ENCODE results near the gene OR51M1. TPM values are rescaled to one million over a fixed set of nuclear protein-coding genes. Genes with fewer than 3 reads are reported as not detected.

The OR51M1 gene
- total RNA-seq (2021; ENCODE audit: unreplicated experiment) (not detected), Bru-seq, nascent RNA (percentile 7 among the genes with signal in this experiment), BruChase-seq, experiment 1, labeled RNA remaining after a 6-hour chase (not detected), BruChase-seq, experiment 2, labeled RNA remaining after a 2-hour chase (percentile 11 among the genes with signal in this experiment)
- polyA plus RNA-seq (2012): 0.09 and 0.27 TPM in 2 replicates
- long read RNA-seq: 0 reads

- CTCF ChIA-PET: no interaction called here
These were observed at the start of gene OR51M1 for GRCh38 chr11:5383576-5383975. Gene OR51M1 (plus strand): TSS chr11:5383812. CDS start chr11:5389399, 5,587 bp downstream.

More at GRCh38 chr11:5383576-5383975, at the start of gene OR51M1:
- no peaks in the 10 kb centered on the region for H3K27me3 ChIP-seq (ENCODE audit: insufficient read depth, low read length)
- H4K20me1 ChIP-seq (ENCODE audit: insufficient read depth): peaks cover 54% of the 10 kb centered on the region; the same call in 1 of the 2 replicates
- ATAC-seq: no peak
- H3K36me3 ChIP-seq (ENCODE audit: control insufficient read depth in 1 of 2, insufficient read depth in 2 of 2, low read length in 2 of 2): peaks cover 8 to 66% of the 10 kb centered on the region in 2 experiments; a peak in 3 of 4 replicates
- H3K4me3 ChIP-seq (replicated peaks in 1 of 2; ENCODE audit: low read depth in 1 of 2, low read length in 2 of 2): no peak within 1 kb of the TSS
- peak within 1 kb of the TSS; percentile 33 for H3K27ac ChIP-seq (ENCODE audit: low read depth, low read length)
- no TSS peak for BruUV-seq (replicated peaks)
- DNase-seq (ENCODE audit: low read depth, low spot score): no peak
- POLR2A ChIA-PET: no interaction called here
- H3K9me3 ChIP-seq (ENCODE audit: control insufficient read depth in 1 of 2, insufficient read depth in 1 of 2, low read depth in 1 of 2, low read length in 2 of 2): no peaks in the 10 kb centered on the region
- RAD21 ChIA-PET (ENCODE audit: low non-redundant PET in 1 of 2, low total read pairs in 2 of 2, uncharacterized antibody in 2 of 2, unreplicated experiment in 2 of 2): no interaction called here
- no peaks in the 10 kb centered on the region for H3K9me2 ChIP-seq (ENCODE audit: insufficient read depth)
- intact Hi-C loops (cut with micrococcal nuclease): loop anchor here (10.0 kb wide), 1 partner anchor 769 kb away; no protein-coding TSS in a partner anchor
- no peak within 1 kb of the TSS for H3K4me2 ChIP-seq (ENCODE audit: low read length)
- peak within 1 kb of the TSS; percentile 8; the same call in 1 of the 2 replicates for H3K9ac ChIP-seq (ENCODE audit: low read length)
- peaks cover 93% of the 10 kb centered on the region for H3K79me2 ChIP-seq (ENCODE audit: insufficient read depth, low read length)
- no peak for TF ChIP-seq SIN3A (IDR thresholded peaks at IDR 0.05; ENCODE audit: low read depth)
- no peak for TF ChIP-seq ATF3 (IDR thresholded peaks at IDR 0.05)
- no peak for TF ChIP-seq ELF1 (IDR thresholded peaks at IDR 0.05; ENCODE audit: borderline replicate concordance, low read depth)
- no peak for TF ChIP-seq POLR2A (IDR thresholded peaks at IDR 0.05; ENCODE audit: borderline replicate concordance, extremely low read depth, insufficient read depth, insufficient read length)
- no peak for TF ChIP-seq RAD21 (IDR thresholded peaks at IDR 0.05; ENCODE audit: low read depth)
- TF ChIP-seq JUND (IDR thresholded peaks at IDR 0.05): no peak
- no peak for TF ChIP-seq CTCF (IDR thresholded peaks at IDR 0.05 in 2 of 3, conservative IDR thresholded peaks at IDR 0.05 in 1 of 3; ENCODE audit: borderline replicate concordance in 1 of 3, insufficient read depth in 1 of 3, low read depth in 2 of 3, low read length in 2 of 3)
- TF ChIP-seq YY1 (IDR thresholded peaks at IDR 0.05; ENCODE audit: extremely low read depth, insufficient replicate concordance, low read depth, low read length): no peak
- no peak for TF ChIP-seq MAX (IDR thresholded peaks at IDR 0.05)
- TF ChIP-seq EZH2phosphoT487 (IDR thresholded peaks at IDR 0.05; ENCODE audit: borderline replicate concordance): no peak
- TF ChIP-seq FOSL1 (IDR thresholded peaks at IDR 0.05; ENCODE audit: low read depth): no peak
- TF ChIP-seq ZNF274 (IDR thresholded peaks at IDR 0.05; ENCODE audit: low read depth, low read length): no peak
- H2AFZ ChIP-seq (ENCODE audit: low read depth, low read length, poor library complexity, severe bottlenecking): no peak within 1 kb of the TSS
- H3K4me1 ChIP-seq (ENCODE audit: control insufficient read depth in 1 of 2, insufficient read depth in 2 of 2, low read length in 2 of 2): peaks cover 0 to 24% of the 10 kb centered on the region in 2 experiments; a peak in 1 of 4 replicates

All from HCT116 (cell line).